ENCODE data around the gene SLC35F3.

DNA sequence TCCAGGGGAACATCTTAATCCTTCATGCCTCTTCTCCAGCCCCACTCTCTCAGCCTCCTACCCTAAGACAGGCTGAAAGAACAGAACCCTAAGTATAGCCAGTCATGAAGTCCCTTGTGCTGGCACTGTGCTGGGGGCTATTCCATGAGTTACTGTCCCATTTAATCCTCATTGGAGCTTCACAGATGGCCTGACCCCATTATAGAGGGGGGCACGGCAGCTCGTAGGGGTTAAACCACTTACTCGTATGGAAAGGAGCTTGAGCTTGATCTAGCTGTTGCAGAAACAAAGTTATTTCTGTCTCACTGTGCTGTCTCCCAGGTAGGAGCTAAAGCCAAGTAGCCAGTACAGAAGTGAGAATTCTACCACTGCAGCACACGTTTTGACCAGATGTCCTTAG, 265.6 kb downstream of the SLC35F3 start:
- TF ChIP-seq POLR2AphosphoS5 (IDR thresholded peaks at IDR 0.05; ENCODE audit: low read depth, low read length) (no peak), POLR2A (IDR thresholded peaks at IDR 0.05; ENCODE audit: low read depth, low read length) (no peak), TAF1 (IDR thresholded peaks at IDR 0.05; ENCODE audit: low read depth, low read length) (no peak), POU2F2 (IDR thresholded peaks at IDR 0.05; ENCODE audit: low read depth, low read length) (no peak)

All from GM12891 (cell line).